GM19324 (cell line): ENCODE results near the gene MTARC1.

ENCODE experiments used
- ATAC-seq: cut with Tn5 transposase; IDR thresholded peaks from one replicate; pipeline ENCODE4 v1.9.1; 2021; ENCODE audit warnings: mild to moderate bottlenecking, moderate library complexity; ENCODE audit not compliant: unreplicated experiment, low FRiP score

The MTARC1 gene

DNA sequence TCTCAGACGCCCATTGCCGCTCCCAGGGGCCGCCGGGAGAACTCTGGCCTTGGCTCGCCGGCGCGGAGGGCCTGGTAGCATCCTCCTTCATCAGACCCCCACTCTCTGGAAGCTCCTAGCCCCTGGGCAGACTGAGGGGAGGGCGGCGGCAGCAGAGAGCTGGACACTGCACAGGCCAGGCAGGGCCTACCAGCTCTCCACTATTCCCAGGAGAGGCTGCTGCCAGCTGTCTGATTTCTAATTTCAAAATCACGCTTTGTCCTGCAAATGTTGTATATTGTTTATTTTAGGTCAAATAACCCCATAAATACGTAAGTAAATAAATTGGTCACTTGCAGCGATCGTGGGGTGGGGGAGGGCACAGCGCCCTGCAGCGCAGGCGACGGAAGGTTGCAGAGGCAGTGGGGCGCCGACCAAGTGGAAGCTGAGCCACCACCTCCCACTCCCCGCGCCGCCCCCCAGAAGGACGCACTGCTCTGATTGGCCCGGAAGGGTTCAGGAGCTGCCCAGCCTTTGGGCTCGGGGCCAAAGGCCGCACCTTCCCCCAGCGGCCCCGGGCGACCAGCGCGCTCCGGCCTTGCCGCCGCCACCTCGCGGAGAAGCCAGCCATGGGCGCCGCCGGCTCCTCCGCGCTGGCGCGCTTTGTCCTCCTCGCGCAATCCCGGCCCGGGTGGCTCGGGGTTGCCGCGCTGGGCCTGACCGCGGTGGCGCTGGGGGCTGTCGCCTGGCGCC lies at the start of gene MTARC1:
MTARC1 (plus strand) TSS at position 577 of the 732 bp plus-strand sequence; CDS start at position 609, 32 bp downstream.
- ATAC-seq, result peak; percentile 41

- ATAC-seq, result no peak
These were observed 45.4 kb upstream of the MTARC1 start for GRCh38 chr1:220741349-220741748.

GRCh38 chr1:220741825-220742224 lies 44.9 kb upstream of the MTARC1 start:
- no peak for ATAC-seq

DNA sequence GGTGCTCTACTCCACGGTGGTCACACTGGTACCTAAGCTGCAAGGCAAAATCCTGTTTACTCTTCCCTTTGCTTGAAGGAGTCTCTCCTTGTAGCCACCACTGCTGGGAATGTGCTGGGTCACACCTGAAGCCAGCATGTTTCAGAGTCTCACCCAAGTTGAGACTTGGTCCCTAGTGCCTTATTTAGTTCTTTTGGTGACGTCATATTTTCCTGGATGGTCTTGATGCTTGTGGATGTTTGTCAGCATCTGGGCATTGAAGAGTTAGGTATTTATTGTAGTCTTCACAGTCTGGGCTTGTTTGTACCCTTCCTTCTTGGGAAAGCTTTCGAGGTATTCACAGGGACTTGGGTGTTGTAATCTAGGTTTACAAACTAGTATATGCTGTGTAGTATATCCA lies 44.2 kb upstream of the MTARC1 start:
- ATAC-seq, result no peak

GRCh38 chr1:220746851-220747250 lies 39.9 kb upstream of the MTARC1 start:
- no peak for ATAC-seq

GRCh38 chr1:220747437-220748088 lies 39.1 kb upstream of the MTARC1 start:
- no peak for ATAC-seq

DNA sequence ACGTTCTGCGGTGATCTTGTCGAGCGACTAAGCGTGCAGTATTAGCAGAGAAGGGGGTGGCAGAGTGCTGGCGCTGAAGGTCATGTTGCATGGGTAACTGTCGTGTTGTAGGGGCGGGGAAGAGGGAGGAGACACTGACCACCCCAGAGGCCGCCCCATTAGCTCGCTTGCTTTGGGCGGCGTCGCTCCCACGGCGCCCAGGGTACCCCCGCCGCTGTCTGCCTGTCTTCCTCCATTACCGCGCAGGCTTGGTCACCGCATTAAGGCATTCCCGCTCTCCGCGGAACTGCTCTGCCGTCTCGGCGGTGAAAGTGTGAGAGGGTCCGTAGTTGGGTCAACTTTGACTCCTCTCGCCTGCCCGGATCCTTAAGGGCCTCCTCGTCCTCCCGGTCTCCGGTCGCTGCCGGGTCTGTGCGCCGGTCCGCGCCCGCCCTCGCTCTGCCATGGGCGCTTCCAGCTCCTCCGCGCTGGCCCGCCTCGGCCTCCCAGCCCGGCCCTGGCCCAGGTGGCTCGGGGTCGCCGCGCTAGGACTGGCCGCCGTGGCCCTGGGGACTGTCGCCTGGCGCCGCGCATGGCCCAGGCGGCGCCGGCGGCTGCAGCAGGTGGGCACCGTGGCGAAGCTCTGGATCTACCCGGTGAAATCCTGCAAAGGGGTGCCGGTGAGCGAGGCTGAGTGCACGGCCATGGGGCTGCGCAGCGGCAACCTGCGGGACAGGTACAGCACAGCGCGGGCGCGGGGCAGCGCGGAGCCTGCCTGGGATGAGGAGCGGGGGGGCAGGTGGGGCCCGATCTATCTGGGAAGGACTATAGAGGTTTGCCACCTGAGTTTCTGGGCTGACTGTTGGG lies 38.4 kb upstream of the MTARC1 start, which contains the start of gene MTARC2:
MTARC2 (plus strand) TSS at position 234 of the 846 bp plus-strand sequence; CDS start at position 444, 210 bp downstream.
- ATAC-seq, result peak; percentile 77

DNA sequence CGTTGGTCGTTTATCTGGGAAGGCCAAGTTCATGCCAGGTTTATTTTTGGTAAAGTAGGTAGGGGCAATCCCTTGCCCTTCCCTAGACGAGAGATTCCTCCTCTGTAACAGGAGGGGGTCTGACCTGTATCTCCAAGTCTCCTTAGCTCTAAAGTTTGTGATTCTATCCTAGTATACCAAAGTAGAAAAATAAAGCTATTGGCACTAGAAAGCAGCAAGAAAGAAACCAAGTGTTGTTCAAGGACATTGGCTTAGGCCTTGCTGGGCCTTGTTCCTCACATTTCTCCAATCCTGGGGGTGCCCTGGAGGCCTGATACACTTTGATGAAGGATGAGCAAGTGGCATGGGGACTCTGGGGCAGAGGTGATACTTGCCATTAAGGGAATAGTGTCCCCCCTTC lies 37.8 kb upstream of the MTARC1 start:
- ATAC-seq, result no peak

- no peak for ATAC-seq
These were observed 36.6 kb upstream of the MTARC1 start for GRCh38 chr1:220750131-220750515.

DNA sequence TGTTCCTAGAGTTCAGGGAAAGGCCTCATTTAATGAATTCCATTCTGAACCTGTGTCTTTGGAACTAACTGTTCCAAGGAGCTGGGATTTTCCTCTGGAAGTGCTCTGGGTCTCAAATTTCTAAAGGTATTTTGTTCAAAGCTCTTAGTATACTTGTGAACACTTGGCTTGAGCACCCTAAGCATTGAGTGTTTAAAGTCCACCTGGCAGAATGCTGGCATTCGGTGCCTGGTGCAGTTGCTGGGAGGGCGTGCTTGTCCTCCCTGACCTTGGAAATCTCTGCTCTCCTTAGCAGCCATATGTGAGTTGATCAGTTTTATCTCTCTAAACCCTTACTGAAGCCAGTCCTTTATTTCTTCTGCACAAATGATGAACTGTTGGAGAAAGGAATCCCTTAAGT lies 35.6 kb upstream of the MTARC1 start:
- no peak for ATAC-seq

DNA sequence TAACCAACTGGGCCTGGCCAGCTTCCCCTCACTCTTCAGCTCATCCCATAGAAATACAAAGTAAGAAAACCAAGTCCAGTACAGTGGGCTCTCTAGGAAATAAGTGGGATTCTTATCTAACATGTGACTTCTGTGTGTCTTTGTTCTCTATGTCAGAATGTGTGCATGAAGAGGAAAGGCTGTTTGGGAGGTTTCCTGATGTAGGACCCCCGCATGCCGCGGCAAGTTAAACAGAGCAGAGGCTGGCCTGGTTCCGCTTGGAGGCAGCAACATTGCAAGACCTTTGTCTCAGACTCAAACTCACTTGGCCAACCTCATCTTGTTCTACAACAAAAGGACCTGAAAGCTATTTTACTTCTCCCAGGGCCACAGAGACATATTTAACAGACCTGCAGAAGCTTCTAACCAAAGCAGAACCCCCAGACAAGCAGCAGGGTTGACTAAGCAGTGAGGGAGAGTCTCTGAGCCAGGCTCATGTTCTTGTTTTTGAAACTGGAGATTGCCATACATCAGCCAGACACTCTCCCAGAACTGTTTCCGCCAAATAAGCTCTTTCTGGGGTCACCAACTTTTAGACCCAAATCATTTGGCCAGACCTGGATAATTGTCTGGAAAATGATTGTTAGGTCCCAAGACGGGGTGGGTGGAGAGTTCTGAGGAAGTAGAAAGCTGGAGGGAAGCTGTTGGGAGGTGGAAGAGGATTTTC lies 32.3 kb upstream of the MTARC1 start:
- no peak for ATAC-seq

- ATAC-seq, result no peak
These were observed 31.8 kb upstream of the MTARC1 start for GRCh38 chr1:220754918-220755295.

DNA sequence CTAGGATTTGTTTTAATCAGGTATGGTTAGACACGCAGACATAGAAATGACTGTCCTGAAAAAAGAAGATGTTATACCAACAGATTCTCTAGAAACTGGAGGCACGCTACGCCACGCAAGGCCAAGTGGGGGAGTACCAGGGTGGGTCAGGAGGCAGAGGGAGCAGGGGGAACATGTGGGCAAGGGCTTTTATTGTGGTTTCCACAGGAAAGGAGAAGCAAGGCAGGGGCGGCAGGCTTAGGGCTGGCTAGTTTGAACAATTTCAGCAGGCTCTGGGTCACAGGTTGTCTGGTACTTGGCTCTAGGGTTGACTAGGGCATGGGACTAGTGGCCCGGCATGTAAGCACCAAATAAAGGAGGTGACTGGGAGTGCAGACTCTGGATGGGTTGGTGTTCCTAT lies 31.4 kb upstream of the MTARC1 start:
- no peak for ATAC-seq

DNA sequence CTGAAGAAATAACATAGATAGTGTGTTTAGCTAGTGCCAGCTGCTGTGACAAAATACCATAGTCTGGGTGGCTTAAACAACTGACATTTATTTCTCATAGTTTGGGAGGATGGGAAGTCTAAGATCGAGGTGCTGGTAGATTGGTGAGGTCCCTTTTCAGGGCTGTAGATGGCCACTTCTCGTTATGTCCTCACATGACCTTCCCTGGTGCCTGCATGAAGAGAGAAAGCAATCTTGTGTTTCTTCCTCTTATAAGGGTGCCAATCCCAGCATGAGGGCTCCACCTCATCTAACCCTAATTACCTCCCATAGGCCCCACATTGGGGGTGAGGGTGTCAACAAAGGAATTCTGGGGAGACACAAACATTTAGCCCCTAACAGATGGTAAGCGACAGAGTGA lies 29.3 kb upstream of the MTARC1 start:
- no peak for ATAC-seq

GRCh38 chr1:220759147-220759546 lies 27.6 kb upstream of the MTARC1 start:
- no peak for ATAC-seq

DNA sequence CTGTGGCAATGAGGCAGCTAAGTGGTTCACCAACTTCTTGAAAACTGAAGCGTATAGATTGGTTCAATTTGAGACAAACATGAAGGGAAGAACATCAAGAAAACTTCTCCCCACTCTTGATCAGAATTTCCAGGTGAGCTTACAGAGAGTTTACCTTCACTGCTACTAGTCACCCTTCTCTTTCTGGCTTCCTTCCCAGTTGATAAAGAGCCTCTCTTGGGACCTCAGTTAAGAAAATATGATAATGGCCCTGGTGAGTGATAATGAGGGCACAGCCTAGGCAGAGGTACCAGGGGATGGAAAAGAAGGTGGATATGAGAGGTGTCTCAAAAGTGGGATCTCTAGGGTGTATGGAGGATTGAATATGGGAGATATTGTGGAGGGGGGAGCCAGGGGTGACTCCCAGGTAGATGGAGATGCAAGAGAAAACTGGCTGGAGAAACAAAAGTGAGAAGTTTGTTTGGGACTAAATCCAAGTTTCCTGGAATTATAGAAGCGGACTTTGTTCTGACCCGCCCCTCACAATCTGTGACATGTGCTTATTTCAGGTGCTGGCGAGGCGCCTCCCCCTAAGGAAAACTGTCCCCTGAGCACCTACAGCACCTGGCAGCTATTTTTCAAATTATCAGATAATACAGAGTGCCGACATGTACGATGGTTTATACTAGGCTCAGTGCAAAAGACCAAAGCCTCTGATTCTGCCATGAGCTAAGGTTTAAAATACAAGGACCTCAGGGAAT lies 24.9 kb upstream of the MTARC1 start:
- ATAC-seq, result no peak

- ATAC-seq, result no peak
These were observed 22.0 kb upstream of the MTARC1 start for GRCh38 chr1:220764757-220765156.

DNA sequence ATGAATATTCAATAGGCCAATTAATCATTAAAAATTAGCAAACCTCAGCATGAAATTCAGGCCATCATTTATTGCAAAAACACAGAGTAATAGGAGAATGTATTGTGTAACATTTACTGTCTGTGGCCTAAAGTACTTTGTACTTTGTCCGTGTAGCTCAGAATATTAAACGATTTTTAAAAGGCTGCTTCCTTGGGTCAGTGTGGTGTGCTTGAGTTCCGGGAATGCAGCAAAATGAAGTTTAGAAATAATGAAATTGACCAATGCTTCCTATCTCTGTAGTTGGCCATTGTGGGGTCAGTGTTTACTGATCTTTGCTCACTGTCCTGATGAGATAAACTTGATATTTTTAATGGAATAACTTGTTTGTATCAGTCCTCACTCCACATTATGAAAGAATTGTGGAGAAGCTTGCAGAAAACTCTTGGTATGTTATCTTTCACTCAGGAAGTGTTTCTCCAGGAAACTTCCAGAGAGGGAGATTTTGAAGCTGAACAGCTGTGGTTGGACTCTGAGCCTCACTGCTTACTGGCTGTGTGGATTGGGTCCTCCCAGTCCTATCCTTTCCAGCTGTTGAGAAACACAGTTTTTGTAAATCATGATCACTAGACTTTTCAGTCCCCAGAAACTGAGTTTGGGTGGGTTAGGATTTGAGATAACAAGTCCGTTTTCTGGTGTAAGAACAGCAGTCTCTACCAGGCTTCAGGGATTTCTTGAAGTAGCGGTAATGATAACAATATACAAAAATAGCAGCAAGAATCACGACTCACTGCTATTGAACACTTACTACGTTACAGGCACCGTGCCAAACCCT lies 19.2 kb upstream of the MTARC1 start:
- ATAC-seq, result no peak

- ATAC-seq, result no peak
These were observed 18.5 kb upstream of the MTARC1 start for GRCh38 chr1:220768126-220768601.
